Measurements from ENCODE around the gene ITSN1.
"Not testable (repeated sequence)": the region's sequence is repeated elsewhere in the genome, so short reads cannot be mapped to it uniquely, and the experiment has no call there.

ITSN1 gene

DNA sequence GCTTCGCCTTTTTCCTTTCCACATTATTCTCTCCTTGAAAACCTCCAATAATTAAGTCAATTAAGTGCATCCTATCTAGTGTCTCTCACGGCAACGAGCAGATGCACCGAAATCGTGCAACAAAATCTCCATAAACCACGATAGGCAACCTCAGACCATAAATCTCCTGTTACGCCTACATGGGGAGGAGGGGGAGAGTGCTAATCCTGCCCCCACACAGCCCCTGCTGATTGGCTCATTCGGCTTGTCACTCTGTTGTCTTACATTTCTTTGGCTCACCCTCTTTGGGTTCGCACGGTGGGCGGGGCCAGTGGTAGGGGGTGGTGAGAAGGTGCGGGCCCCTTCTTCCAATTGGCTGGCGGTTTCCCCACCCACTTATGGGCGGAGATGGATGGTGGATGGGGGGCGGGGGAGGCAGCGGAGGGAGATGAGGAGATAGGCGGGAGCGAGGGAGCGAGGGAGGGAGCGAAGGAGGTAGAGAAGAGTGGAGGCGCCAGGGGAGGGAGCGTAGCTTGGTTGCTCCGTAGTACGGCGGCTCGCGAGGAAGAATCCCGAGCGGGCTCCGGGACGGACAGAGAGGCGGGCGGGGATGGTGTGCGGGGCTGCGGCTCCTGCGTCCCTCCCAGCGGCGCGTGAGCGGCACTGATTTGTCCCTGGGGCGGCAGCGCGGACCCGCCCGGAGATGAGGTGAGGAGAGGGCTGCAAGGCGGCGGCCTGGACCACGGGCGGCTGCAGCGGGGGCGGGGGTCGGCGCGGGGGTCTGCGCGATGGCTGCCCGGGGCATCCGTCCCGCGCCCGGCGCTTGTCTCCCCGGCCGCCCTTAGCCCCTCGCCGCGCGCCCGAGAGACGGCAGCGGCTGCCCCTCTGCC lies at the start of gene ITSN1:
TSS of gene ITSN1 (plus strand) at position 475 of the 869 bp plus-strand sequence. CDS start 76,328 bp downstream, outside the sequence.
- DNase-seq (ENCODE audit: low read depth in 1 of 2, low spot score in 1 of 2): peak; percentile 99

DNA sequence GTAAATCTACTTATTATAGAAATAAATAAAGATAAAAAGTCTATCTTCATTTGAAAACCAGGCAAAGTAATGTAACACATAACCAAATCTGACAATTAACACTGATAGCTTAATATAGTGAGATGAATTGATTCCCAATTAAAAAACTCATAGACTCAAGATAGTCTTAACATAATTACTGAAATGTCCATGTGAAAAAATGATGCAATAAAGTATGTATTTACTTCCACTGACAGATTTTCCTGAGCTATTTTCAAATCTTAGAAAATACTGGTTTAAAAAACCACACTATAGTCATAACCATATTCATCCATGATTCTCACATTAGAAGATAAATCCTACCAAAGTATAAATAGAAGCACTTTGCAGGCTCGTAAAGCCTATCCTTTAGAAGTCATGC lies 44.2 kb upstream of the ITSN1 start:
- DNase-seq (ENCODE audit: low read depth in 1 of 2, low spot score in 1 of 2): no peak

GRCh38 chr21:33608559-33608958 lies 33.7 kb upstream of the ITSN1 start:
- DNase-seq (ENCODE audit: low read depth in 1 of 2, low spot score in 1 of 2): no peak

- no peak for DNase-seq (ENCODE audit: low read depth in 1 of 2, low spot score in 1 of 2)
These were observed 31.1 kb upstream of the ITSN1 start for GRCh38 chr21:33611006-33611744.

DNA sequence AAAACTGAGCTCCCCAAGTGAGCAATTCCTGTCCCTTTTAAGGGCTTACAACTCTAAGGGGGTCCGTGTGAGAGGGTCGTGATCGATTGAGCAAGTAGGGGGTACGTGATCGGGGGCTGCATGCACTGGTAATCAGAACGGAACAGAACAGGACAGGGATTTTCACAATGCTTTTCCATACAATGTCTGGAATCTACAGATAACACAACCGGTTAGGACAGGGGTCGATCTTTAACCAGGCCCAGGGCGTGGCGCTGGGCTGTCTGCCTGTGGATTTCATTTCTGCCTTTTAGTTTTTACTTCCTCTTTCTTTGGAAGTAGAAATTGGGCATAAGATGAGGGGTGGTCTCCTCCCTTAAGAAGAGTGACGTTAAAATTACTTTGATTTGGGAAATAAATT lies 24.7 kb upstream of the ITSN1 start:
- not testable (repeated sequence) for DNase-seq (ENCODE audit: low read depth in 1 of 2, low spot score in 1 of 2)

- DNase-seq (ENCODE audit: low read depth in 1 of 2, low spot score in 1 of 2): no peak
These were observed 23.9 kb upstream of the ITSN1 start for GRCh38 chr21:33618407-33618806.

GRCh38 chr21:33619726-33620125 lies 22.6 kb upstream of the ITSN1 start:
- no peak for DNase-seq (ENCODE audit: low read depth in 1 of 2, low spot score in 1 of 2)

- no peak for DNase-seq (ENCODE audit: low read depth in 1 of 2, low spot score in 1 of 2)
These were observed 20.0 kb upstream of the ITSN1 start for GRCh38 chr21:33622253-33622652.

- not testable (repeated sequence) for DNase-seq (ENCODE audit: low read depth in 1 of 2, low spot score in 1 of 2)
These were observed 16.1 kb upstream of the ITSN1 start for GRCh38 chr21:33626151-33626550.

- no peak for DNase-seq (ENCODE audit: low read depth in 1 of 2, low spot score in 1 of 2)
These were observed 8.0 kb upstream of the ITSN1 start for GRCh38 chr21:33634254-33634653.

DNA sequence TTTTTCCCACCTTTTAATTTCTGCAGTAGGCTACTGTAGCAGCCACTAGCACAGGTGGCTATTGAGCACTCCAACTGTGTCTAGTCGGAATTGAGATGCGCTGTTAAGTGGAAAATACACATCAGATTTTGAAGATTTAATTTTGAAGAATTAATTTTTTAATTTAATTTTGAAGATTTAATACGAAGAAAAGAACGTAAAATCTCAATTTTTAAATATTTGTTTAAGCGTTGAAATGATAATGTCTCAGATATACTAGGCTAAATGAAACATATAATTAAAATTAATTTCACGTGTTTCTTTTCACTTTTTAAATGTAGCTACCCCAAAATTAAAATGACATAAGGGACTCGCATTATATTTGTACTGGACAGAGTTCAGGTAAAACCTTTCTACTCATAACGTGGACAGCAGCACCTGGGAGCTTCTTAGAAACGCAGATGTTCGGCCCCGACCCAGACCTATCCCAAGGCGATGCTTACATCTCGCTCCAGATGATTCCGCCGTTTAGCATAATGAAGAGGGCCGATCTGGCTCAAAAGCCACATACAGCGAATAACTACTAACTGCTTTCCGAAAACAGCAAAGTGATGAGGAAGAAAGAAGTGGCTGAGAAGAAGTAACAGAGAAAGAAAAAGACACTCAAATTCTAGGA lies 1.5 kb upstream of the ITSN1 start:
- DNase-seq (ENCODE audit: low read depth in 1 of 2, low spot score in 1 of 2): no peak

DNA sequence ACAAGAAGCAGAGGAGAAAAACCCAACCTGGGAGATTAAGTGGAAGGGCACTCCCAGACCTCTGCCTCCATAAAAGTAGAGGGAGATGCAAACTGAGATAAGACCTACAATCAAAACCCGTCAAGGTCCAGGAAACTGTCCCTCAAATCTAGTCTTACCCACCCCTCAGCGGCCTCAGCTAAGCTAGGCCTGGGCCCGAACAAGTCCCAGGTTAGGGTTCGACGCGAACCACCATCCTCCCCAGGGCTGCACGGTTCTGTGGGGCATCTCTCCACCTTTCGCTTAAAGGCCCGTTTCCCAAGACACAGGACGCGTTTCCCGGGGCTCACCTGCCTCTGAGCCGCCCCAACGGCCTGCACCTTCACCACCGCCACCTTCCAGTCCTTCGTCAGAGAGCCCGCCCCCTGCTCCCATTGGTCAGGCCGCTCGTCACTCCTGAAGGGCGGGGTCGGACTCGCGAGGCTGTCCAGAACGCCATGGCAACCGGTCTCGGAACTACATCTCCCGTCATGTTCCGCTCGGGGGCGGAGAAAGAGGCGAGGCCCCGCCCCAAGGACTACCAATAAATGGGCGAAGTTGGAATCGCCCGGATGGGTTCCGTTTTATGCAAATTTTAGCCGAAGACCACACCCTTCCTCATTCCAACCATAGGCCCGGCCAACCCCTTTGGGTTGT lies 812 bp upstream of the ITSN1 start, which contains the start of gene CRYZL1:
TSS of gene CRYZL1 (minus strand) at position 390 of the 675 bp plus-strand sequence. CDS start 10,190 bp downstream, outside the sequence.
- peak; percentile 99 for DNase-seq (ENCODE audit: low read depth in 1 of 2, low spot score in 1 of 2)

DNA sequence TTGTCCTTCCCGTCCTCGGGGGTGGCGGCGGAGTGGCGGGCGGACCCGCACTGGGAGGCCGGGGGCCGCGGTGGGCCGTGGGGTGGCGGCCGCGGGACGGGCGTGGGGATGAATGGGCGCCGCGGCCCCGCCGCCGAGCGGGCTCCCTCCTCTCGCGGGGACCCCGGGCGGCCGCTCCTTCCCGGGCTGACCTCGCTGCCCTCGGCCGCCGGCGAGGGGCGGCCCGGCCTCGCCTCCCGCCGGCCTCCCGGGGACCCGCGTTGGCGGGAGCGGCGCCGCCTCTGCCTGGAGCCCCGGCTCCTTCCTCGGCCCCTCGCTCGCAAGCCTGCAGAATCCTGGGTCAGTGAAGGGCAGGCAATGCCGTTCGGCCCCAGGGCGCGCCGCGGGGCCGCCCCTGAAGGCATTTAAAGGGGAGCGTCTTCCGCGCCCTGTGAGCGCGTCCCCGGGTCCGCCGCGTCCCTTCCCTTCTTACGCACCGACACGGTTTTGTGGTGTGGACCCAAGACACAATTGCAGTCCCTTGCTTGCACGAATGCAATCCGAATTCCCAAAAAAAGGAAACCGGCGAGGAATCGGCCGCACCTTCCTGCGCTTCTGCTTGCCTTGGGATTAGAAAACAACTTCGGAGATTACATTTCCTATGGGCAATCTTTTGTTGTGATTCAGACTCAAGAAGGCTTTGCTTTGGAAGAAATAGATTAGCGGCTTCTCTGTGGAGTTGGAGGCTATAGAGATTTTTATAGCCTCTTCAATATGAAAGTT lies 776 bp downstream of the ITSN1 start:
- peak in 1 of 2 donors; percentile 3 for DNase-seq (ENCODE audit: low read depth in 1 of 2, low spot score in 1 of 2)

DNA sequence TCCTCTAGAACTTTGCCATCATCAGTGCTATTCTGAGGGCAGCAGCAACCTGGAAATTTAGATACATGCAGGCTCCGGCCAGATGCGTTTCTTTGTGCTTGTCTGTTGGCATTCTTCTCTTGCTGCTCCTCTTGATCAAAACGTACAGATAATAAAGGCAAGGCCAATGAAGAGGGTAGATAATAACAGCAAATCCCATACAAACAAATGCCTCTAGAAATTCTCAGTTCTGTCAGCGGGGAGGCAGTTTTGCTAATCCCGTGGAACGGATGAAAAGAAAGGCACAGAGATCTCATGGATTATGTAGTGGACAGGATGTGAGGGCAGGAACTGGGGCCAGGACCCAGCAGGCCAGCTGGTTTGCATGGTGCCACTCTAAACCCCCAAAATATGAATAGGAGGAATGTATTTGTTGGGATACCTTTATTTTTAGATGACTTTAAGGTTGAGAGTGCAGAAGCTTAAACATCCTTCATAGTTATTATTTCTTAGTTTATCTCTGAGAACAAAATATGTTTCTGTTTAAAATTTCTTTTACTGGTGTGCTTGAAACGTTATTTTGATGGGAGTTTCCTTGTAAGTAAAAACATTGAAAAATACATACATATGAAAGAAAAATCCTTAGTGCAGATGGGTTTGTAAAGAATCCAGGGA lies 1.5 kb downstream of the ITSN1 start:
- no peak for DNase-seq (ENCODE audit: low read depth in 1 of 2, low spot score in 1 of 2)

GRCh38 chr21:33644383-33645074 lies 2.2 kb downstream of the ITSN1 start:
- no peak for DNase-seq (ENCODE audit: low read depth in 1 of 2, low spot score in 1 of 2)

- DNase-seq (ENCODE audit: low read depth in 1 of 2, low spot score in 1 of 2): no peak
These were observed 3.4 kb downstream of the ITSN1 start for GRCh38 chr21:33645730-33646129.

GRCh38 chr21:33647587-33647986 lies 5.3 kb downstream of the ITSN1 start:
- no peak for DNase-seq (ENCODE audit: low read depth in 1 of 2, low spot score in 1 of 2)

GRCh38 chr21:33648555-33648954 lies 6.3 kb downstream of the ITSN1 start:
- no peak for DNase-seq (ENCODE audit: low read depth in 1 of 2, low spot score in 1 of 2)

GRCh38 chr21:33650230-33650629 lies 7.9 kb downstream of the ITSN1 start:
- DNase-seq (ENCODE audit: low read depth in 1 of 2, low spot score in 1 of 2): no peak
